GM13976 (cell line): ENCODE results near the gene RTN4IP1.
"Not testable (repeated sequence)": the region's sequence is repeated elsewhere in the genome, so short reads cannot be mapped to it uniquely, and the experiment has no call there.

Experiments used
- DNase-seq: peaks from one replicate; pipeline ENCODE4 v3.0.0; 2012; ENCODE audit warnings: low spot score
- CTCF ChIP-seq: IDR thresholded peaks from 2 replicates; pipeline ENCODE4 v1.5.1; 2012; ENCODE audit warnings: borderline replicate concordance, mild to moderate bottlenecking; ENCODE audit not compliant: insufficient read depth; ENCODE audit errors: extremely low read depth, missing control alignments, control extremely low read depth
- in situ Hi-C: fragments of 300-500 bp; cut with MboI; formaldehyde crosslinking; loops from one replicate; pipeline ENCODE4 v1.12.0; 2022; ENCODE audit warnings: low sequenced_read_pairs, mixed read lengths, inconsistent platforms; ENCODE audit not compliant: unreplicated experiment

The RTN4IP1 gene

GRCh38 chr6:106600329-106600728, 29.0 kb downstream of the RTN4IP1 start:
- no peak for TF ChIP-seq CTCF
- DNase-seq = no peak
- in situ Hi-C loops = no loop called here

GRCh38 chr6:106599440-106599839, 29.9 kb downstream of the RTN4IP1 start:
- no peak for DNase-seq
- in situ Hi-C loops = no loop called here
- TF ChIP-seq CTCF = no peak

GRCh38 chr6:106591111-106591825, 38.0 kb downstream of the RTN4IP1 start:
- in situ Hi-C loops = no loop called here
- DNase-seq = no peak
- no peak for TF ChIP-seq CTCF

- in situ Hi-C loops, DNase-seq: not testable (repeated sequence)
Observed at GRCh38 chr6:106588937-106589336, 40.4 kb downstream of the RTN4IP1 start.

- no peak for DNase-seq
- in situ Hi-C loops = no loop called here
- no peak for TF ChIP-seq CTCF
Observed at GRCh38 chr6:106586815-106587415, 42.4 kb downstream of the RTN4IP1 start.

- in situ Hi-C loops = no loop called here
Observed at GRCh38 chr6:106581468-106581867, 47.8 kb downstream of the RTN4IP1 start.

More at GRCh38 chr6:106581468-106581867, 47.8 kb downstream of the RTN4IP1 start:
- no peak for DNase-seq
- no peak for TF ChIP-seq CTCF
